ENCODE results near the gene FBN1. TPM values are rescaled to one million over a fixed set of nuclear protein-coding genes. Genes with fewer than 3 reads are reported as not detected.

Gene FBN1
- total RNA-seq, 1 donor from 2014 or later = 78.8 TPM

DNA sequence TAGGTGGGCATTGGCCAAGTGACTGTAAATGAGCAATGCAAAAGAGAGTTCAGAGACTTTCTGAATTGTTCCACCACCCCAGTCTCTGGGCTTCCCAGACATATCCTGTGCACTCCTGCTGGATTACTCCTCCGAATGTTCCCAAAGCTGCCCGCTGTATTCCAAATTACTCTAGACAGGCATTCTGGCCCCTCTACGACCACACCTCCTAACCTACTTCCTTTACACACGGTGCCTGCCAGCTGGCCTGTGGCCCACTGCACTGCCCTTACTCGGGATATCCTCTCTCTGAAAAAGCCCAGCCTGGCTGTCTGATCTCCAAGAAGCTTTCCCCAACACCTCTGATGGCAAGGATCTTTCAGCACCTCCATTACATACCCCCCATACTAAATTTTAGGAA lies 247.7 kb downstream of the FBN1 start:
- Mint-ChIP-seq H3K27ac (no peak overlapping the region), H3K4me1 (peaks cover 17% of the 10 kb centered on the region)
- no peak for TF ChIP-seq EZH2phosphoT487 (IDR thresholded peaks at IDR 0.05)
- TF ChIP-seq EZH2 (IDR thresholded peaks at IDR 0.05) = no peak
- TF ChIP-seq, protein P1, sequence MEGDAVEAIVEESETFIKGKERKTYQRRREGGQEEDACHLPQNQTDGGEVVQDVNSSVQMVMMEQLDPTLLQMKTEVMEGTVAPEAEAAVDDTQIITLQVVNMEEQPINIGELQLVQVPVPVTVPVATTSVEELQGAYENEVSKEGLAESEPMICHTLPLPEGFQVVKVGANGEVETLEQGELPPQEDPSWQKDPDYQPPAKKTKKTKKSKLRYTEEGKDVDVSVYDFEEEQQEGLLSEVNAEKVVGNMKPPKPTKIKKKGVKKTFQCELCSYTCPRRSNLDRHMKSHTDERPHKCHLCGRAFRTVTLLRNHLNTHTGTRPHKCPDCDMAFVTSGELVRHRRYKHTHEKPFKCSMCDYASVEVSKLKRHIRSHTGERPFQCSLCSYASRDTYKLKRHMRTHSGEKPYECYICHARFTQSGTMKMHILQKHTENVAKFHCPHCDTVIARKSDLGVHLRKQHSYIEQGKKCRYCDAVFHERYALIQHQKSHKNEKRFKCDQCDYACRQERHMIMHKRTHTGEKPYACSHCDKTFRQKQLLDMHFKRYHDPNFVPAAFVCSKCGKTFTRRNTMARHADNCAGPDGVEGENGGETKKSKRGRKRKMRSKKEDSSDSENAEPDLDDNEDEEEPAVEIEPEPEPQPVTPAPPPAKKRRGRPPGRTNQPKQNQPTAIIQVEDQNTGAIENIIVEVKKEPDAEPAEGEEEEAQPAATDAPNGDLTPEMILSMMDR (IDR thresholded peaks at IDR 0.05) = no peak

DNA sequence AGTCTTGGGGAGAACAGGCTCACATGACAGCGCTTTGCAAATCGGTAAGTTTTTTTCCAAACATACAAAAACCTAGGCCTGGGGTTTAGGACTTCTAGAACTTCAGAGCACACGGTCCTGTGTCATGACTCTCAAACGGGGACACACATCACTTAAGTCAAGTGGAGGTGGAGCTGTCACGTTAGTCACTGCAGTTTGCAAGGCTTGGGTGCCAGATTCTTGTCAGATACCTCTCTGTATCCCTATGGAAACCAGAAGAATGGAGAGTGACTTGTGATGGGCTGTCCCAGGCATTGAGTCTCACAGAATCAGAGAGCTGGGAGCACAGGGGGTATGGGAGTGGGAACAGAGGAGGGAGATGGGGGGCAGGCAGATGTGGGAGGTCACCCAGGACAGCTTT lies 249.5 kb downstream of the FBN1 start:
- Mint-ChIP-seq H3K4me1 (peaks cover 17% of the 10 kb centered on the region), H3K27me3 (ENCODE audit: insufficient read depth, low read depth) (peaks cover 2% of the 10 kb centered on the region), H3K9me3 (no peaks in the 10 kb centered on the region), H3K27ac (peak overlapping the region; percentile 27), H3K4me3 (peak overlapping the region; percentile 21), H3K36me3 (no peaks in the 10 kb centered on the region)
- H3F3A ChIP-seq (ENCODE audit: low read depth) = no peaks in the 10 kb centered on the region
- no peak for DNase-seq (ENCODE audit: low spot score)
- H3K4me2 ChIP-seq = no peak overlapping the region
- no peaks in the 10 kb centered on the region for H4K20me1 ChIP-seq (ENCODE audit: low read depth)
- no peak for TF ChIP-seq EZH2 (IDR thresholded peaks at IDR 0.05)
- no peak for TF ChIP-seq EZH2phosphoT487 (IDR thresholded peaks at IDR 0.05)
- TF ChIP-seq, protein P1 (IDR thresholded peaks at IDR 0.05) = no peak
- no peak overlapping the region for H3K4me3 ChIP-seq
- H2AFZ ChIP-seq (replicated peaks) = no peak overlapping the region
- H3K27ac ChIP-seq = no peak overlapping the region
- H3K9ac ChIP-seq = no peak overlapping the region
- no peaks in the 10 kb centered on the region for H3K36me3 ChIP-seq
- no peaks in the 10 kb centered on the region for H3K9me3 ChIP-seq (ENCODE audit: low read depth)
- no peaks in the 10 kb centered on the region for H3K27me3 ChIP-seq
- peaks cover 7% of the 10 kb centered on the region for H3K4me1 ChIP-seq
- H3K79me2 ChIP-seq (ENCODE audit: low read depth) = no peaks in the 10 kb centered on the region

More for the DNA sequence above, 247.7 kb downstream of the FBN1 start:
- Histone ChIP-seq H3K9ac (no peak overlapping the region), H3F3A (ENCODE audit: low read depth) (no peaks in the 10 kb centered on the region), H3K27me3 (no peaks in the 10 kb centered on the region), H3K4me2 (no peak overlapping the region), H3K9me3 (ENCODE audit: low read depth) (no peaks in the 10 kb centered on the region), H2AFZ (replicated peaks) (no peak overlapping the region), H3K79me2 (ENCODE audit: low read depth) (no peaks in the 10 kb centered on the region), H3K36me3 (no peaks in the 10 kb centered on the region), H4K20me1 (ENCODE audit: low read depth) (no peaks in the 10 kb centered on the region), H3K4me3 (no peak overlapping the region), H3K27ac (no peak overlapping the region), H3K4me1 (peaks cover 7% of the 10 kb centered on the region)
- no peaks in the 10 kb centered on the region for H3K9me3 Mint-ChIP-seq
- H3K27me3 Mint-ChIP-seq (ENCODE audit: insufficient read depth, low read depth) = peaks cover 2% of the 10 kb centered on the region
- DNase-seq (ENCODE audit: low spot score) = no peak
- H3K4me3 Mint-ChIP-seq = no peak overlapping the region
- no peaks in the 10 kb centered on the region for H3K36me3 Mint-ChIP-seq

DNA sequence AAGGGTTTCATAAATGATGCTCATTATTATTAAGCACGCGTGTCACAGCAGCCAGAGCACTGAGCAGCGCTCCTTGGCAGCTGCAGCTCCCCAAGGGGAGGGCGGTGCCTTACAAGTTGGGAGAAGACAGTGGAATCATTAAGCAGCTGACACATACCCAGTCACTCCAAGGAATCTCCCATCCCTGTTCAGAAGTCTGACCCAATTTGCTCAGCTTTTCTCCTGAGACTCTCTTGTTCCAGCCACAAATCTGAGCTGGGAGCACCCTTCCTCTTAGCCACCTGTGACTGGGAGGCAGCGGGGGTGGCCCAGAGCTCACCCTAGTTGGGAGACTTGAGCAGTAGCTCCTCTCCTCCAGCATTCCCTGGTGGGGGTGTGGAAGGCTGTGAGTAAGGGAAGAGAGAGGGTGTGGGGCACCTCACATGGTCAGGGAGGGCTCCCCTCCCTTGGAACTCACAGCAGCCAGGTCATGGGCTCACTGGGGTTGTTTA lies 249.9 kb downstream of the FBN1 start:
- H3K27ac Mint-ChIP-seq = peak overlapping the region; percentile 27
- H3K4me1 Mint-ChIP-seq = peaks cover 17% of the 10 kb centered on the region
- Histone ChIP-seq H3K4me3 (no peak overlapping the region), H3K36me3 (no peaks in the 10 kb centered on the region), H3K79me2 (ENCODE audit: low read depth) (no peaks in the 10 kb centered on the region), H3K27ac (no peak overlapping the region), H3K4me2 (no peak overlapping the region), H3K4me1 (peaks cover 7% of the 10 kb centered on the region), H4K20me1 (ENCODE audit: low read depth) (no peaks in the 10 kb centered on the region), H2AFZ (replicated peaks) (no peak overlapping the region), H3F3A (ENCODE audit: low read depth) (no peaks in the 10 kb centered on the region), H3K9me3 (ENCODE audit: low read depth) (no peaks in the 10 kb centered on the region), H3K9ac (no peak overlapping the region), H3K27me3 (no peaks in the 10 kb centered on the region)
- no peak for DNase-seq (ENCODE audit: low spot score)
- H3K27me3 Mint-ChIP-seq (ENCODE audit: insufficient read depth, low read depth) = peaks cover 2% of the 10 kb centered on the region
- no peaks in the 10 kb centered on the region for H3K9me3 Mint-ChIP-seq
- no peaks in the 10 kb centered on the region for H3K36me3 Mint-ChIP-seq
- TF ChIP-seq EZH2phosphoT487 (IDR thresholded peaks at IDR 0.05) = no peak
- no peak for TF ChIP-seq EZH2 (IDR thresholded peaks at IDR 0.05)
- TF ChIP-seq, protein P1 (IDR thresholded peaks at IDR 0.05) = no peak
- no peak overlapping the region for H3K4me3 Mint-ChIP-seq

Data from neural progenitor cell (in vitro differentiated cells).